ENCODE results near the gene SH3BP4.

Gene SH3BP4

DNA sequence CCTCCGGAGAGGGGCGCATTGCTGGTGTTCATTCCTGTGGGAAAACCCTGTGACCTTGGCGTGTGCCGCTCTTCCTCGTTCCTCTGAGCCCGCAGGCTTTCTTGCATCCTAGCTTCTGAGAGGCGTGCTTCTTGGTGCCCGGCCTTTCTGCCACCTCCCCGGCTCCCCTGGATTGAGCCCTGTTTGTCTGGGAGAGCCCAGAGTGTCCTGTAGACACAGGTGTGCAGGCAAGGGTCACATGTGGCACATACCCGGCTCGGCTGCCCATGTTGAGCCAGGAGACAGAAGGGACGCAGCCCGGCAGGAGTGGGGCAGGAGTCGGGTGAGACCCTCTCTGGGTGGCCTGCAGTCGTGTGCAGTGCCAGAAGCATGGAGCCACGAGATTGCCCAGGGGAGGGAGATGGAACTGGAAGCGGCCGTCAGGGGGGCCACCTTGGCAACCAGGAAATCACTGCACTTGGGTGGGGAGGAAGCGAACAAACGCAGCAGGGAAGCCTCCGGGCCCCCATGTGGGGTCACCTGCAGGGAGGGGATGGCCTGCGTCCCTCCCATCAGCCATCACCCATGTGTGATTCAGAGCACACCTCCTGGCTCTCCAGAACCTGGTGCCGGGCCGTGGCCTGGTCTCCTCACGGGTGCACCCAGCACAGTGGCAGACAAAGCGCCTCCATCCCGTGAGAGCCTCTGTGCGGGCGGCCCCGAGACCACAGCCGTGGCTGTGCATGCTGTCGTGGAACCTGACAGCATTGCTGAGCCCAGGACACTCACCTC lies 92.9 kb downstream of the SH3BP4 start:
- TF ChIP-seq POLR2AphosphoS5 (IDR thresholded peaks at IDR 0.05; ENCODE audit: low read depth, low read length) (no peak), FOXP2 (optimal IDR thresholded peaks at IDR 0.05; ENCODE audit: borderline replicate concordance, extremely low read depth, extremely low read length, insufficient read depth) (no peak), SIN3A (IDR thresholded peaks at IDR 0.05; ENCODE audit: borderline replicate concordance, insufficient read depth, low read length) (no peak), TAF1 (IDR thresholded peaks at IDR 0.05; ENCODE audit: borderline replicate concordance, insufficient read depth, low read length) (no peak)
- TF ChIP-seq, protein P1, sequence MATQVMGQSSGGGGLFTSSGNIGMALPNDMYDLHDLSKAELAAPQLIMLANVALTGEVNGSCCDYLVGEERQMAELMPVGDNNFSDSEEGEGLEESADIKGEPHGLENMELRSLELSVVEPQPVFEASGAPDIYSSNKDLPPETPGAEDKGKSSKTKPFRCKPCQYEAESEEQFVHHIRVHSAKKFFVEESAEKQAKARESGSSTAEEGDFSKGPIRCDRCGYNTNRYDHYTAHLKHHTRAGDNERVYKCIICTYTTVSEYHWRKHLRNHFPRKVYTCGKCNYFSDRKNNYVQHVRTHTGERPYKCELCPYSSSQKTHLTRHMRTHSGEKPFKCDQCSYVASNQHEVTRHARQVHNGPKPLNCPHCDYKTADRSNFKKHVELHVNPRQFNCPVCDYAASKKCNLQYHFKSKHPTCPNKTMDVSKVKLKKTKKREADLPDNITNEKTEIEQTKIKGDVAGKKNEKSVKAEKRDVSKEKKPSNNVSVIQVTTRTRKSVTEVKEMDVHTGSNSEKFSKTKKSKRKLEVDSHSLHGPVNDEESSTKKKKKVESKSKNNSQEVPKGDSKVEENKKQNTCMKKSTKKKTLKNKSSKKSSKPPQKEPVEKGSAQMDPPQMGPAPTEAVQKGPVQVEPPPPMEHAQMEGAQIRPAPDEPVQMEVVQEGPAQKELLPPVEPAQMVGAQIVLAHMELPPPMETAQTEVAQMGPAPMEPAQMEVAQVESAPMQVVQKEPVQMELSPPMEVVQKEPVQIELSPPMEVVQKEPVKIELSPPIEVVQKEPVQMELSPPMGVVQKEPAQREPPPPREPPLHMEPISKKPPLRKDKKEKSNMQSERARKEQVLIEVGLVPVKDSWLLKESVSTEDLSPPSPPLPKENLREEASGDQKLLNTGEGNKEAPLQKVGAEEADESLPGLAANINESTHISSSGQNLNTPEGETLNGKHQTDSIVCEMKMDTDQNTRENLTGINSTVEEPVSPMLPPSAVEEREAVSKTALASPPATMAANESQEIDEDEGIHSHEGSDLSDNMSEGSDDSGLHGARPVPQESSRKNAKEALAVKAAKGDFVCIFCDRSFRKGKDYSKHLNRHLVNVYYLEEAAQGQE (IDR thresholded peaks at IDR 0.05; ENCODE audit: insufficient read depth in 1 of 2, low read depth in 2 of 2, low read length in 2 of 2) = no peak

DNA sequence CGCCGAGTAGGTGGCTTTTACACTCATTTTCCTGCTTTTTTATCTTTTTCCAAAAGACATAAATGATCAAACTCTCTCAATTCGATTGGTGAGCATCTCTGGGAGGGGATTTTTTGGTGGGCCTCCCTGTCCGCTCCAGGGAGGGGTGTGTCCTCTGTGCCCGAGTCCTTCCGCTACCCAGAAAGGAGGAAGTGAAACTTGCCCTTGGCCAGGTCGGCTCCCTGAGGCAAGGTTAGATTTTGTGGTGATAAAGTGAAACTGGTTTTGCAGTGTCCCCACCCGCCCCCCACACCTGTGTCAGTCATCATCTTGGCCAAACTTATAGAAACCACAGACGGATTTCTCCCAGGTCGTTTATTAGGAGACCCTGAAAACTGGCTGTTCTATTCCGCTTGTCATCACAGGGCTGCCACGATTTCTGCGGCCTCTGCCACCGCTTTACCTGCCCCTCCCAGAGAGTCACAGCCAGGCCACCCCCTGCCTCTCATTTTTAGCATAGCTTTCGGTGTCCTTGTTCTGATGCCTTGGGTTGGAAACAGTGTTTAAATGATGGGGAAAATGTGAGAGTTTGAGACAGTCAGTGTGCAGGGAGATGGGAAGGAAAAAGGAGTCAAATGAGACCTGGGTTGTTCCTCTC lies 93.6 kb downstream of the SH3BP4 start:
- no peak for TF ChIP-seq FOXP2 (optimal IDR thresholded peaks at IDR 0.05; ENCODE audit: borderline replicate concordance, extremely low read depth, extremely low read length, insufficient read depth)
- TF ChIP-seq TAF1 (IDR thresholded peaks at IDR 0.05; ENCODE audit: borderline replicate concordance, insufficient read depth, low read length) = no peak
- TF ChIP-seq SIN3A (IDR thresholded peaks at IDR 0.05; ENCODE audit: borderline replicate concordance, insufficient read depth, low read length) = no peak

DNA sequence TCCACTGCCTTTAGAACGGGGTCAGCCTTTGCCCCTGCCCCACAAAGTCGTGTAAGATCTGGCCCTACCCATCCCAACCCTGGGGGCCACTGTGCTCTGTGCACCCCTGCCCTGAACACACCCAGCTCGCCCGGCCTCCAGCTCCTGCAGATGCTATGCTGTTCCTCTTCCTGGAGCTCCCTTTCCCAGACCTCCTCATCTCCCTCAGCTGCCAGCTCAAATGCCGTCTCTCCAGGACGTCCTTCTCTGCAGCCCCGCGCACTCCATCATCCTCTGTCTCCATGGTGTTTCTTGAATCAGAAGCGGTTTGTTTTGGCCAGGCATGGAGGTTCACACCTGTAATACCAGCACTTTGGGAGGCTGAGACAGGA lies 94.1 kb downstream of the SH3BP4 start:
- TF ChIP-seq, protein P1 (IDR thresholded peaks at IDR 0.05; ENCODE audit: insufficient read depth in 1 of 2, low read depth in 2 of 2, low read length in 2 of 2) = no peak
- TF ChIP-seq SIN3A (IDR thresholded peaks at IDR 0.05; ENCODE audit: borderline replicate concordance, insufficient read depth, low read length) = no peak
- TF ChIP-seq FOXP2 (optimal IDR thresholded peaks at IDR 0.05; ENCODE audit: borderline replicate concordance, extremely low read depth, extremely low read length, insufficient read depth) = no peak
- TF ChIP-seq POLR2AphosphoS5 (IDR thresholded peaks at IDR 0.05; ENCODE audit: low read depth, low read length) = no peak
- no peak for TF ChIP-seq TAF1 (IDR thresholded peaks at IDR 0.05; ENCODE audit: borderline replicate concordance, insufficient read depth, low read length)

DNA sequence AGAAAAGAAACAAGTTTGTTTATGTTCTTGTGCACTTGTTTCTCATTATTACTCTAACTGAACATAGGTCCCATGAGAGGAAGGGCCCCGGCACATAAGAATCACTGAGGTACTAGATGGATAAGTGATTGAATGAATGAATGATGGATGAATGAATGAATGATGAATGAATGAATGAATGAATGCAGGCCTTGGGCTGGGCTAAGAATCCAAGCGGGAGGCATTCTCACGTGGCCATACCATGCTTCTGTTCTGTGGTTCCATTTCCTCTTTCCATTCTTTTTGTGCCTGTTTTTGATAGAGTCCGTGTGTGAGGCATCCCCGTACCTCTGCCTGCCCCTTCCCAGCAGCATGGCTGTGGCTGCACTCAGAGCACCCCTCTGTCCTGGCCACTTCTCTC lies 94.8 kb downstream of the SH3BP4 start:
- TF ChIP-seq TAF1 (IDR thresholded peaks at IDR 0.05; ENCODE audit: borderline replicate concordance, insufficient read depth, low read length) (no peak), FOXP2 (optimal IDR thresholded peaks at IDR 0.05; ENCODE audit: borderline replicate concordance, extremely low read depth, extremely low read length, insufficient read depth) (no peak), POLR2AphosphoS5 (IDR thresholded peaks at IDR 0.05; ENCODE audit: low read depth, low read length) (no peak), SIN3A (IDR thresholded peaks at IDR 0.05; ENCODE audit: borderline replicate concordance, insufficient read depth, low read length) (no peak)

DNA sequence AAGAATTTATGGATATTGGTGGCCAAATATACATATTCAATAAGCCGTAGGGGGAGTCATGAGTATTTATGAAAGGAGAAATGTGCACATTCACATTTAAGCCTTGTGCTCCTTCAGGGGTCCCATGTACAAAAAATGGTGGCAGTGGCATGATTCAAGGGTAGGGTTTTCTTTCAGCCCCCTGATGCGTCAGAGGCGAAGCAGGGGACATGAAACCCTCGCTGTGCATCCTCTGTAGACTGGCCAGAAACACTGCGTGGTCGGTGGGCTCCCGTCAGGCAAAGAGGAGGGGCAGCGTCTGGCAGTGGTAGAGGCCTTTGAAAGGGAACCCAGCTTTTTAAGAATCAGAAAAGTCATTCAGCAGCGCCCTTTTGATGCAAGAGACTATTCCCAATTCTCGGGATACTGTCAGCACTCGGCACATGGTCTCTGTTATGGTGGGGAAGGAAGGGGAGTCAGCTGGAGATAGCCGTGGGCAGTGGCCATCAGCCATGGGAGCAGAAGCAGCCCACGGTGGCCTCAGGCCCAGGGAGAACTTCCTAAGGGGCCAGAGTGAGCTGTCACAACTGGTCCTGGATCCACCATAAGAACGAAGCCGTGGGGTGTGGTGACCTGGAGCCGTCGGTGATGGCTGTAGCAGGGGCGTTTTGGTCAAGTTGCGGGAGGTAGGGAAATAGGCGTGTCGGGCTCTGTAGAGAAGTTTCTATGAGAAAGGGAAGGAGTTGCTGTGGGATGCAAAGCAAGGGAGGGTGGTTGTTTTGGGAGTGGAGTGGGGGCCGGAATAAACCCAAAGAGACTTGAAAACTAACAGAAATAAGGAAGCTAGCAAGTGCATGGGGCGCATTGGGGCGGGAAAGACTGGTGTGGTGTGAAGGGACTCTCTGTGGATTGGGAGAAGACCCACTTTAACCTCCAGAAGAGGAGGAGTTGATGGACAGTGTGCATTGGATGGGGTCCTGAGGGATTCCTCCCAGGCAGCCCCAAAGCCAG lies 95.6 kb downstream of the SH3BP4 start:
- TF ChIP-seq POLR2AphosphoS5 (IDR thresholded peaks at IDR 0.05; ENCODE audit: low read depth, low read length) (no peak), FOXP2 (optimal IDR thresholded peaks at IDR 0.05; ENCODE audit: borderline replicate concordance, extremely low read depth, extremely low read length, insufficient read depth) (no peak), SIN3A (IDR thresholded peaks at IDR 0.05; ENCODE audit: borderline replicate concordance, insufficient read depth, low read length) (no peak), TAF1 (IDR thresholded peaks at IDR 0.05; ENCODE audit: borderline replicate concordance, insufficient read depth, low read length) (no peak)
- TF ChIP-seq, protein P1 (IDR thresholded peaks at IDR 0.05; ENCODE audit: insufficient read depth in 1 of 2, low read depth in 2 of 2, low read length in 2 of 2) = no peak
